ENCODE measurements around the gene FBXO15.
A peak's percentile ranks its signal among the peaks of the same experiment; 100 is the strongest.

FBXO15 gene

GRCh38 chr18:74152857-74153256 is 5.2 kb upstream of the FBXO15 start:
- no peak for DNase-seq

GRCh38 chr18:74152270-74152669 is 4.6 kb upstream of the FBXO15 start:
- no peak for DNase-seq

DNA sequence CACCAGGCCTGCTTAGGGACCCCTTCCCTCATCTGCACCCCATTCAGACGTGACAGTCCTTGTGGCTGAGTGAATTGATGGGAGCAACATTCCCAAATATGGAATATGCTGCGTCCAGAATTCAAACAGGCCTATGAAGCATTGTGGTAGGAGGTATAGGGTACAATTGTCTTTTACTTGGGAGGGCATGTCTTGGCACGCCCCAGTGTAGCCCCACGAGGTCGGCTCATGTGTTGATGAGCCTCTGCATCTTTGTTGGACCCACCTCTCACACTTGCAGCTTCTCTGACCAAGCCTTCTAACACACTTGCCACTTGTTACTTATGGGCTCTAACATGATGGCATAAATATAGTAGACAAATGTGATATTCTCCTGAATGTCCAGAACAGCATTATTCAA is 2.2 kb upstream of the FBXO15 start:
- no peak for DNase-seq

- no peak for DNase-seq
Measured at GRCh38 chr18:74148543-74149070, 973 bp upstream of the FBXO15 start.

GRCh38 chr18:74147491-74147778 is 199 bp downstream of the FBXO15 start:
- no peak for DNase-seq

- no peak for DNase-seq
Measured at GRCh38 chr18:74146756-74147155, 878 bp downstream of the FBXO15 start.

GRCh38 chr18:74142252-74142651 is 5.4 kb downstream of the FBXO15 start:
- DNase-seq = no peak

- no peak for DNase-seq
Measured at GRCh38 chr18:74141667-74142066, 6.0 kb downstream of the FBXO15 start.

DNA sequence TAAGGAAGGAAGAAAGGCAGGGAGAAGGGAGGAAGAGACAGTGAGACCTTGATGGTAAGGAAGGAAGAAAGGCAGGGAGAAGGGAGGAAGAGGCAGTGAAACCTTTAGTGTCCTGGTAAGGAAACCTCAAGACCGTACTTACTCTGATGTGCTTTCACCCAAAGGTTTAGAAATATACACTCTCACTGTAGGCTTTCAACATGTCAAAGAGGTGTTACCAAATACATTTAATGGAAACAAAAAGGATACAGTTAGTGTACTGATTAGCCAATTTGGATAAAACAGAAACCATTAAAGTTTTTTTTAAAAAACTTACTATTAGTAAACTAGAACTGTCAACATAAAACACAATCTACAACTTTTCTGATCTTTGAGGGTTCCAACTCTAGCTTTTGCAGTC is 7.1 kb downstream of the FBXO15 start:
- DNase-seq = no peak

GRCh38 chr18:74139888-74140287 is 7.7 kb downstream of the FBXO15 start:
- DNase-seq = no peak

DNA sequence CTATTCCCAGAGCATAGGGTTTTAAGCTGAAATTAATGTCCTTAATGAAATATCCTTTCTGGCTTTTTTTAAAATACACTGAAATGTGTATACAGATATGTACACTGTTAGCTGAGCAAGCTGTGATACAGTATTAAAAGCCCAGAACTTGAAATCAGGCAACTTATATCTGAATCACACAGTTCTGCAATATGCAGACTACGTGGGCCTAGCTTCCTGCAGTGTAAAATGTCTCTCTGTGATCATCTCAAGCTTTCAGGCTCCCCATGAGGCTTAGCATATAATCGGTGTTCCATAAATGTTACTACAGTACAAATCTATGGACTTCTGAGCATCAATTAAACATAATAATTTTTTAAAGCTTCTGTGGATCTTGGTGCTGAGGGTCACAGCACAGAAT is 8.2 kb downstream of the FBXO15 start:
- no peak for DNase-seq

GRCh38 chr18:74137920-74138538 is 9.6 kb downstream of the FBXO15 start:
- no peak for DNase-seq

DNA sequence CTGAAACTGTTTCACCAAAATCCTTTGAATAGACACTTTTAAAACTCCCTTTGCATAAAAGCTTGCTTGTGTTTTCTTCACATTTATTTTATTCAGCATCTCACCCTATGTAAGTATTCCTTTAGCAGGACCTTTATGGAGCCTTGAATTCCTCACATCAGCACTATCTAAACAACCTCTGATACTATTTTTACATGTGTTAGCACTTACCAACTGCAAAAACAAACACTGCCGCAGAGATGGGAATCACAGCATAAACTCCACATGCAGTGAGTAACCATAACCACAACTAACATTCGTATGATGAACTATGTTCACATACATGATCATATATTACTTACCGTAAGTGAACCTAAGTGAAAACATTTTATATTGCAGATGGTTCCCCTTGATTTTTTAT is 15.4 kb downstream of the FBXO15 start:
- DNase-seq = no peak

DNA sequence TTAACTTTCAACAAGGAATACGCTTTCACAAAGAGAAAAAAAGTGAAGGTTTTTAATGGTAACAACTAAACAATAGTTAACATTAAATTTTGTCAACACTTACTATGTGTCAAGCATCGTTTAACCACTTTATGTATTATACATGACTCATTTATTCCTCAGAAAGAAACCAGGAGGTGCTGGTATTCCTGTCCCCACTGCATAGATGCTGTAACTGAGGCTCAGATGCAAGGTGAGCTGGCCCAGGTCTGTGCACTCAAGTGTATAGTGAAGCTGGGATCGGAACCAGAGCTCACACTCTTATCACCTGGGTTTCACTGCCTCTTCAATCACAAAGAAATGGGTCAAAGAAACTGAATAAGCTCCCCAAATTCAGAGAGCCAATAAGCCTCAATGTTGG is 16.5 kb downstream of the FBXO15 start:
- DNase-seq = no peak

- no peak for DNase-seq
Measured at GRCh38 chr18:74128159-74128558, 19.5 kb downstream of the FBXO15 start.

- DNase-seq = no peak
Measured at GRCh38 chr18:74126684-74127655, 20.7 kb downstream of the FBXO15 start.

GRCh38 chr18:74124642-74125041 is 23.0 kb downstream of the FBXO15 start:
- no peak for DNase-seq

DNA sequence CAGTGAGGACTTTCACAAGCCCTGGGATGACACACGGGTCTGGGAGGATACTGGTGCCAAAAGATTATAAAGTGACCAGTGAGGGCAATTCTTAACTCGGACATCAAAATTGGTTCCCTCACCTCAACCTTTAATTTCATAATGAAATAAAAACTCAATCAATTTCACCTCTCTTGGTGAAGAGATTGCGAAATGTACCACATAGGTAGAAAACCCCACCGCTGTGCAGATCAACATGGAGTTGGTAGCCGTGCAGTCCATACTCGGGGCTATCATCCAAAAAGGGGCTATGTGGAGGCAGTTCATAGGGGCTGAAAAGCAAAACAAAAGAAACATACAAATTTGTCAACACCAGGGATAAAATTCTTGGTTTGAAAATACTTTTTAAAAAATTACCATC is 24.4 kb downstream of the FBXO15 start:
- no peak for DNase-seq

GRCh38 chr18:74116633-74117554 is 30.7 kb downstream of the FBXO15 start:
- DNase-seq = peak; percentile 36

- peak; percentile 5 for DNase-seq
Measured at GRCh38 chr18:74115046-74115445, 32.6 kb downstream of the FBXO15 start.

- no peak for DNase-seq
Measured at GRCh38 chr18:74114116-74114515, 33.5 kb downstream of the FBXO15 start.

DNA sequence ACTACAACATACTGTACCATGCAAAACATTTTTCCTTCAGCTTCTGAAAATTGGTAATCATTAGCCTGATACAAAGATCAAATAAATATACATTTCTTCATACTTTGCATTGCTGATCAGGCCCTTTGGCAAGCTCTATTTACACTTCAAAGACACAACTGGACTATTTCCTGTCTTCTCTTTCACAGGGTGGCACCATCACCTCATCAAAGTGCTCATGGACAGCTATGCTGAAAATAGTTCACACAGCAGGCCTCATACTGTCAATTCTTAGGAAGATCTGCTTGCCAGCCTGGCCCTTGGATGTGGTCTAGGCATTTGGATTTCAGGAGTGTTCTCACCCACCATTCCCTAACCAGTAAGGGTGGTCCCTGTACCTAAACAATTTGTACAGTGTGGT is 33.9 kb downstream of the FBXO15 start:
- DNase-seq = no peak

GRCh38 chr18:74110976-74111375 is 36.7 kb downstream of the FBXO15 start:
- DNase-seq = no peak

All from kidney glomerular epithelial cell (primary cell).